ENCODE data around the gene RABEP1. TPM values are rescaled to one million over a fixed set of nuclear protein-coding genes. Genes with fewer than 3 reads are reported as not detected.

Gene RABEP1
- polyA plus RNA-seq, 1 of the 3 experiments (the other 2 are of a cell fraction): 9.7 TPM

DNA sequence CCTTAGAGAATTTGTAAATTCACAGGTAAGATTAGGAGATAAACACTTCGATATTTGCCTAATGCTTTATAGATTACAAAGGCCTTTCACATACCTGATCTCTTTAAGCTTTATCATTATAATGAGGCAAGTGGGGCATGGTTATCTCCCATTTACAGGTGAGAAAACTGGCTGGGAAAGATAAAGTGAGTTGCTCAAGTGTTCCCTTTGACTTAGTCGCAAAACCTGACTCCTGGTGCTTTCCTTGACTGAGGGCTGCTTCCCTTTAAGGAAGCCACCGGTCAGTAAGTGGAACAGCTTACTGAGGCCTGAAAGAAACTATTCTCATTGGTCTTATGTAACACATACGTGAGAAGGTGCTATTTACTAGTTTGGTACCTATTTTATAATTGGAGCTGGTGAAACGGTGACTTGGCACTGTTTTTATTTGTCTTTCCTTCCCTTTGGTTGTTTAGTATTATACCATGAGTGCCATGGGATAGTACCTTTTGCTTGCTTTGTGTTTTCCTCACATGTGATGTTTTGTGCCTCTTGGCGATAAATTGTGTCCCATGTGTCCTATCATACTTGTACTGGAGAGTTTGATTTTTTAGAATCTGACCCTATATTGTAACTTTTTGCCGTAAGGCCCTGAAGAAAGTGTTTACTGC, 80.2 kb downstream of the RABEP1 start:
- CTCF ChIA-PET: no interaction called here
- WGBS (ENCODE audit: low lambda C conversion rate): 95% methylated on average over 7 of the region's 7 CpGs
- no peak for TF ChIP-seq TAF1 (IDR thresholded peaks at IDR 0.05; ENCODE audit: borderline replicate concordance, low read depth, low read length)
- no peak for TF ChIP-seq YY1 (IDR thresholded peaks at IDR 0.05; ENCODE audit: low read depth)
- TF ChIP-seq EP300 (IDR thresholded peaks at IDR 0.05; ENCODE audit: borderline replicate concordance in 1 of 2, low read depth in 1 of 2, low read length in 1 of 2): no peak
- TF ChIP-seq, protein P1, sequence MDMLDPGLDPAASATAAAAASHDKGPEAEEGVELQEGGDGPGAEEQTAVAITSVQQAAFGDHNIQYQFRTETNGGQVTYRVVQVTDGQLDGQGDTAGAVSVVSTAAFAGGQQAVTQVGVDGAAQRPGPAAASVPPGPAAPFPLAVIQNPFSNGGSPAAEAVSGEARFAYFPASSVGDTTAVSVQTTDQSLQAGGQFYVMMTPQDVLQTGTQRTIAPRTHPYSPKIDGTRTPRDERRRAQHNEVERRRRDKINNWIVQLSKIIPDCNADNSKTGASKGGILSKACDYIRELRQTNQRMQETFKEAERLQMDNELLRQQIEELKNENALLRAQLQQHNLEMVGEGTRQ (IDR thresholded peaks at IDR 0.05; ENCODE audit: borderline replicate concordance, low read depth, low read length): no peak
- no peak for TF ChIP-seq RXRA (IDR thresholded peaks at IDR 0.05; ENCODE audit: borderline replicate concordance, low read depth)
- no peak for TF ChIP-seq MEF2A (IDR thresholded peaks at IDR 0.05; ENCODE audit: borderline replicate concordance, low read depth)
- TF ChIP-seq, protein P2, sequence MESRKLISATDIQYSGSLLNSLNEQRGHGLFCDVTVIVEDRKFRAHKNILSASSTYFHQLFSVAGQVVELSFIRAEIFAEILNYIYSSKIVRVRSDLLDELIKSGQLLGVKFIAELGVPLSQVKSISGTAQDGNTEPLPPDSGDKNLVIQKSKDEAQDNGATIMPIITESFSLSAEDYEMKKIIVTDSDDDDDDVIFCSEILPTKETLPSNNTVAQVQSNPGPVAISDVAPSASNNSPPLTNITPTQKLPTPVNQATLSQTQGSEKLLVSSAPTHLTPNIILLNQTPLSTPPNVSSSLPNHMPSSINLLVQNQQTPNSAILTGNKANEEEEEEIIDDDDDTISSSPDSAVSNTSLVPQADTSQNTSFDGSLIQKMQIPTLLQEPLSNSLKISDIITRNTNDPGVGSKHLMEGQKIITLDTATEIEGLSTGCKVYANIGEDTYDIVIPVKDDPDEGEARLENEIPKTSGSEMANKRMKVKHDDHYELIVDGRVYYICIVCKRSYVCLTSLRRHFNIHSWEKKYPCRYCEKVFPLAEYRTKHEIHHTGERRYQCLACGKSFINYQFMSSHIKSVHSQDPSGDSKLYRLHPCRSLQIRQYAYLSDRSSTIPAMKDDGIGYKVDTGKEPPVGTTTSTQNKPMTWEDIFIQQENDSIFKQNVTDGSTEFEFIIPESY (IDR thresholded peaks at IDR 0.05; ENCODE audit: borderline replicate concordance, low read depth): no peak
- TF ChIP-seq RFX5 (IDR thresholded peaks at IDR 0.05; ENCODE audit: low read length): no peak
- no peak for TF ChIP-seq GATA2 (CRISPR knock-in tag; IDR thresholded peaks at IDR 0.05)
- no peak for TF ChIP-seq TCF12 (IDR thresholded peaks at IDR 0.05)
- TF ChIP-seq, protein P3, sequence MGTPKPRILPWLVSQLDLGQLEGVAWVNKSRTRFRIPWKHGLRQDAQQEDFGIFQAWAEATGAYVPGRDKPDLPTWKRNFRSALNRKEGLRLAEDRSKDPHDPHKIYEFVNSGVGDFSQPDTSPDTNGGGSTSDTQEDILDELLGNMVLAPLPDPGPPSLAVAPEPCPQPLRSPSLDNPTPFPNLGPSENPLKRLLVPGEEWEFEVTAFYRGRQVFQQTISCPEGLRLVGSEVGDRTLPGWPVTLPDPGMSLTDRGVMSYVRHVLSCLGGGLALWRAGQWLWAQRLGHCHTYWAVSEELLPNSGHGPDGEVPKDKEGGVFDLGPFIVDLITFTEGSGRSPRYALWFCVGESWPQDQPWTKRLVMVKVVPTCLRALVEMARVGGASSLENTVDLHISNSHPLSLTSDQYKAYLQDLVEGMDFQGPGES (IDR thresholded peaks at IDR 0.05; ENCODE audit: low read depth, low read length): no peak

DNA sequence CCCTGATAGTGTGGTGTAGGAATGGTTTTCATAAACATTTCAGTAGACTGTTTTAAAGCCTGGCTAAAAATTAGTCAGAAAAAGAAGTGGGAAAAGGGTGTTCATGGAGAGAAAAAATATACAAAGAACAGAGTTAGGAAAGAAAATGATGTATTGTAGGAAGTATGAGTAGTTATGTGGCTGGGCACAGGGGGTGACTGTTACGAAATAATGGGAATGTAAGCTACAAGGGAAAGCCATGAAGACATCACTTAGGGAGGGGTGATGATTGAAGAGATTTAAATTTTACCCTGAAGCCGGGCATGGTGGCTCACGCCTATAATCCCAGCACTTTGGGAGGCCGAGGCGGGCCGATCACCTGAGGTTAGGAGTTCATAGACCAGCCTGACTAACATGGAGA, 82.1 kb downstream of the RABEP1 start:
- ChIA-PET POLR2A (interaction anchor here (0.6 kb wide), 1 partner anchor 43 kb away, joined by 4 read pairs; no protein-coding TSS in a partner anchor), CTCF (no interaction called here)
- H3K9ac ChIP-seq: no peak overlapping the region
- WGBS (ENCODE audit: low lambda C conversion rate): 98% methylated on average over 6 of the region's 6 CpGs
- no peaks in the 10 kb centered on the region; the same call in 1 of the 2 replicates for H3K79me2 ChIP-seq (ENCODE audit: insufficient read depth)
- H3K27ac ChIP-seq (ENCODE audit: low read depth in 2 of 2, low read length in 1 of 2): no peak overlapping the region
- no peaks in the 10 kb centered on the region for H3K9me3 ChIP-seq
- H3K4me2 ChIP-seq: no peak overlapping the region
- no peaks in the 10 kb centered on the region for H3K9me2 ChIP-seq
- H3K4me3 ChIP-seq (ENCODE audit: low read depth in 2 of 2, low read length in 1 of 2): no peak overlapping the region
- peaks cover 31 to 43% of the 10 kb centered on the region in 2 experiments for H3K36me3 ChIP-seq (replicated peaks in 1 of 2; ENCODE audit: control insufficient read depth in 1 of 2, insufficient read depth in 2 of 2, low read length in 1 of 2)
- H3K4me1 ChIP-seq (ENCODE audit: control insufficient read depth in 1 of 2, insufficient read depth in 2 of 2, low read depth in 1 of 2, low read length in 1 of 2): no peaks in the 10 kb centered on the region
- H3K27me3 ChIP-seq (ENCODE audit: insufficient read depth): no peaks in the 10 kb centered on the region
- DNase-seq: no peak
- TF ChIP-seq, protein P4, sequence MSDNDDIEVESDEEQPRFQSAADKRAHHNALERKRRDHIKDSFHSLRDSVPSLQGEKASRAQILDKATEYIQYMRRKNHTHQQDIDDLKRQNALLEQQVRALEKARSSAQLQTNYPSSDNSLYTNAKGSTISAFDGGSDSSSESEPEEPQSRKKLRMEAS (IDR thresholded peaks at IDR 0.05; ENCODE audit: low read depth): no peak
- TF ChIP-seq, protein P5, sequence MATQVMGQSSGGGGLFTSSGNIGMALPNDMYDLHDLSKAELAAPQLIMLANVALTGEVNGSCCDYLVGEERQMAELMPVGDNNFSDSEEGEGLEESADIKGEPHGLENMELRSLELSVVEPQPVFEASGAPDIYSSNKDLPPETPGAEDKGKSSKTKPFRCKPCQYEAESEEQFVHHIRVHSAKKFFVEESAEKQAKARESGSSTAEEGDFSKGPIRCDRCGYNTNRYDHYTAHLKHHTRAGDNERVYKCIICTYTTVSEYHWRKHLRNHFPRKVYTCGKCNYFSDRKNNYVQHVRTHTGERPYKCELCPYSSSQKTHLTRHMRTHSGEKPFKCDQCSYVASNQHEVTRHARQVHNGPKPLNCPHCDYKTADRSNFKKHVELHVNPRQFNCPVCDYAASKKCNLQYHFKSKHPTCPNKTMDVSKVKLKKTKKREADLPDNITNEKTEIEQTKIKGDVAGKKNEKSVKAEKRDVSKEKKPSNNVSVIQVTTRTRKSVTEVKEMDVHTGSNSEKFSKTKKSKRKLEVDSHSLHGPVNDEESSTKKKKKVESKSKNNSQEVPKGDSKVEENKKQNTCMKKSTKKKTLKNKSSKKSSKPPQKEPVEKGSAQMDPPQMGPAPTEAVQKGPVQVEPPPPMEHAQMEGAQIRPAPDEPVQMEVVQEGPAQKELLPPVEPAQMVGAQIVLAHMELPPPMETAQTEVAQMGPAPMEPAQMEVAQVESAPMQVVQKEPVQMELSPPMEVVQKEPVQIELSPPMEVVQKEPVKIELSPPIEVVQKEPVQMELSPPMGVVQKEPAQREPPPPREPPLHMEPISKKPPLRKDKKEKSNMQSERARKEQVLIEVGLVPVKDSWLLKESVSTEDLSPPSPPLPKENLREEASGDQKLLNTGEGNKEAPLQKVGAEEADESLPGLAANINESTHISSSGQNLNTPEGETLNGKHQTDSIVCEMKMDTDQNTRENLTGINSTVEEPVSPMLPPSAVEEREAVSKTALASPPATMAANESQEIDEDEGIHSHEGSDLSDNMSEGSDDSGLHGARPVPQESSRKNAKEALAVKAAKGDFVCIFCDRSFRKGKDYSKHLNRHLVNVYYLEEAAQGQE (IDR thresholded peaks at IDR 0.05; ENCODE audit: low read depth, low read length): no peak
- no peak for TF ChIP-seq RXRA (IDR thresholded peaks at IDR 0.05; ENCODE audit: borderline replicate concordance, low read depth)
- no peak for TF ChIP-seq CHD2 (IDR thresholded peaks at IDR 0.05; ENCODE audit: low read length, partially characterized antibody)
- TF ChIP-seq, protein P2 (IDR thresholded peaks at IDR 0.05; ENCODE audit: borderline replicate concordance, low read depth): no peak
- TF ChIP-seq FOXJ3 (CRISPR knock-in tag; IDR thresholded peaks at IDR 0.05): no peak
- H3F3A ChIP-seq (replicated peaks; ENCODE audit: insufficient read depth): no peaks in the 10 kb centered on the region
- H4K20me1 ChIP-seq (ENCODE audit: insufficient read depth): no peaks in the 10 kb centered on the region
- H2AFZ ChIP-seq (ENCODE audit: low read depth): no peak overlapping the region

More for the DNA sequence above, 80.2 kb downstream of the RABEP1 start:
- no peaks in the 10 kb centered on the region; the same call in 1 of the 2 replicates for H3K79me2 ChIP-seq (ENCODE audit: insufficient read depth)
- H3K36me3 ChIP-seq (replicated peaks in 1 of 2; ENCODE audit: control insufficient read depth in 1 of 2, insufficient read depth in 2 of 2, low read length in 1 of 2): peaks cover 27 to 34% of the 10 kb centered on the region in 2 experiments
- H2AFZ ChIP-seq (ENCODE audit: low read depth): no peak overlapping the region
- H3K4me3 ChIP-seq (ENCODE audit: low read depth in 2 of 2, low read length in 1 of 2): no peak overlapping the region
- H3K4me2 ChIP-seq: no peak overlapping the region
- no peaks in the 10 kb centered on the region for H3K9me3 ChIP-seq
- H3K27me3 ChIP-seq (ENCODE audit: insufficient read depth): no peaks in the 10 kb centered on the region
- POLR2A ChIA-PET: no interaction called here
- H4K20me1 ChIP-seq (ENCODE audit: insufficient read depth): no peaks in the 10 kb centered on the region
- H3K27ac ChIP-seq (ENCODE audit: low read depth in 2 of 2, low read length in 1 of 2): no peak overlapping the region
- DNase-seq: no peak
- no peaks in the 10 kb centered on the region for H3K9me2 ChIP-seq
- no peaks in the 10 kb centered on the region for H3F3A ChIP-seq (replicated peaks; ENCODE audit: insufficient read depth)
- H3K4me1 ChIP-seq (ENCODE audit: control insufficient read depth in 1 of 2, insufficient read depth in 2 of 2, low read depth in 1 of 2, low read length in 1 of 2): no peaks in the 10 kb centered on the region
- no peak overlapping the region for H3K9ac ChIP-seq
